GM12801 (cell line): ENCODE data around the gene CHI3L2.

Experiments used
- TF ChIP-seq, protein P1 (sequence below): IDR thresholded peaks from one replicate; pipeline ENCODE4 v1.5.1; 2011; ENCODE audit warnings: control low read depth; ENCODE audit not compliant: insufficient read length; ENCODE audit errors: extremely low read depth

The CHI3L2 gene

DNA sequence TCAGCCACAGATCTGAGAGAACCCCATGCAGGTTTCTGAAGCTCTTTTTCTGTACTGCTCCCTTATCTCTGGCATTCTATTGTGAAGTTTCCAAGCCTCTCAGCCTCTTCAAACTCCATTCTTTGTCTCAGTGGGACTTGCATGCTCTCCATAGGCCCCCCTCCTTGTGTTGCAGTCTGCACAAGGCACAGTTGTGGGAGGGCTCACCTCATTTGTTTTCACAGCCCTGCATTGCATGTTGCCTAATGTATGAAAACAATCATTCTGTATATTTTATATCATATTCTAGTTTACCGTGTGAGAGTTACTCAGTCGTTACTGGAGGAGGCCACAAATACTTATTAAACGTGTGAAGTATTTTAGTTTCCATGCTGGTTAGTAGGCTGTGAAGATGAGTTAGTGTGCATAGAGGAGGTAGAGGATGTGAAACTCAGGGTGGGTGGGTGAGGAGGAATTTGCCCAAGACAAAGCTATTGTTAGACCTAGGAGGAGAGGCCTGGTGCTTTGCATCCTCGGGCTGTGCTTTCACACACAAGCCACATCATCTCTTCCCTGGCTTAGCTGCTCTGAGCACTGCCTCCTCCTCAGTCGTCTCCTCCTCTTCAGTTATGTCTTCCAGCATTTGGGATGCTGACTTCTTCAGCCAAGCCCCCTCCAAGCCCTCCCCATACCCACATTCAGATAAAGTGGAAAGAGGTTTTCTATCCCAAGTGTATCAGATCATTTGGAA, 7.8 kb upstream of the CHI3L2 start:
- TF ChIP-seq, protein P1, sequence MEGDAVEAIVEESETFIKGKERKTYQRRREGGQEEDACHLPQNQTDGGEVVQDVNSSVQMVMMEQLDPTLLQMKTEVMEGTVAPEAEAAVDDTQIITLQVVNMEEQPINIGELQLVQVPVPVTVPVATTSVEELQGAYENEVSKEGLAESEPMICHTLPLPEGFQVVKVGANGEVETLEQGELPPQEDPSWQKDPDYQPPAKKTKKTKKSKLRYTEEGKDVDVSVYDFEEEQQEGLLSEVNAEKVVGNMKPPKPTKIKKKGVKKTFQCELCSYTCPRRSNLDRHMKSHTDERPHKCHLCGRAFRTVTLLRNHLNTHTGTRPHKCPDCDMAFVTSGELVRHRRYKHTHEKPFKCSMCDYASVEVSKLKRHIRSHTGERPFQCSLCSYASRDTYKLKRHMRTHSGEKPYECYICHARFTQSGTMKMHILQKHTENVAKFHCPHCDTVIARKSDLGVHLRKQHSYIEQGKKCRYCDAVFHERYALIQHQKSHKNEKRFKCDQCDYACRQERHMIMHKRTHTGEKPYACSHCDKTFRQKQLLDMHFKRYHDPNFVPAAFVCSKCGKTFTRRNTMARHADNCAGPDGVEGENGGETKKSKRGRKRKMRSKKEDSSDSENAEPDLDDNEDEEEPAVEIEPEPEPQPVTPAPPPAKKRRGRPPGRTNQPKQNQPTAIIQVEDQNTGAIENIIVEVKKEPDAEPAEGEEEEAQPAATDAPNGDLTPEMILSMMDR, result no peak

DNA sequence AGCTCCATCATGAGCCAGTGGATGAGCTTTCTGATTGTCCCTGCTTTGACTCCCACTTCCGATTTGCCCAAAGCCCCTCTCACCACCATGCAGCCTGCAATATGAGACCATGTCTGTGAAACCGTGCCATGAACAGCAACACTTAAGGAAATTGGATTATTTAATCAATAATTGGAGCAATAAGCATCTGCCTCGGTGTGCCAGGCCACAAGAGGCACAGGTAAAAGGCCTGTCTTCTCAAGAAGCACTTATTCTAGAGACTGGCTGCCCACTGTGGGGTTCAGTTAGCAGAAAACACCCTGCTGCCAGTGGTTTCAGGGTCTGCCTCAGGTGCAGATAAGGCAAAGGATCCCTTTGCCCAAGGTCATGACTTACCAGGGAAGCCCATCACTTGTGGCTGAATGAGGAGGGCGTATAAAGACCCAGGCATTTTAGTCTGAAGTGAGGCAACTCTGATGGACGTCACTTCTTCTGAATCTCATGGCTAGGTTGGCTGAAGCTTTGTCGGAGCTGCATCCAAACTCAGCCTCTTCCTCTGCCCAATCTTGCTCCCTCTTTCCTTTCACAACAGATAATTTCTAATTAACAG, 7.1 kb upstream of the CHI3L2 start:
- TF ChIP-seq, protein P1, result no peak

DNA sequence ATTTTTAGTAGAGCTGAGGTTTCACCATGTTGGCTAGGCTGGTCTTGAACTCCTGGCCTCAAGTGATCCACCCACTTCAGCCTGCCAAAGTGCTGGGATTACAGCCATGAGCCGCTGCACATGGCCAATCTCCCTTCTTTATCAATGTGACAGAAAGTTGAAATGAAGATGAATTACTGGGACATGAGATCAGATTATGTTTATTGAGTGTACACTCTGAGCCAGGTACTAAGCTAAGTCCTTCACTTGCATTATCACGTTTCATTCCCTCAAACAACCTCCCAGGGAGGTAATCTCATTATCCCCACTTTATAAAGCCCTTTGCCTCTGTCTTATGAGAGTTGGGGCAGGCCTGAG, 6.3 kb upstream of the CHI3L2 start:
- TF ChIP-seq, protein P1, result no peak

DNA sequence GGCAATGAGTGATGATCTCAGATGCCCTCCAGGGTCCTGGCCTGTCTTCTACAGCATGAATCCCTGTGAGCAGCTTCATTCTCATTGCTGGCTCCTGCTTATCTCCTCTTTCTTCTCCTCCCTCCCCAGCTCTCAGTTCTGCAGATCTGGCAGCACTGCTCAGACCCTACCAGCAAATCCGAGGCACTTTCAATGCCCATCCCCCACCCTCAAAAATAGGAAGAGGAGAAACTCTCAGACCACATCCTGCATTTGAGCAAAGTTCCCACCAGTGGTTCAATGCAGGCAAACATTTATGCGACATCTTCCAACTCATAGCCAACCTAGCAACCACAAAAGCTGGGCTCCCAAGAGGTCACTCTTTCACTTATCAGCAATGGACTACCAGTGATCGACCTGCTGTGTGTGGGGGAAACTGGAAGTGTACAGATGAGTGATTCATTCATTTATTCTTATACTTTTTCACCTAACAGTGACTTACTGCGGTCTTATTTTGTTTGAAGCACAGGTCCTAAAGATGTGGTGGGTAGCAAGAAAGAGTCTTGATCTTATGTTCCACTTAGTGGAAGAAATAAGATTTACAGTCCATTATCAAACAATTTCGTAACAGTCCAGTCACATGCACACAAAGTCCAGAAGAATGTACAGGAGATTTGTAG, 5.8 kb upstream of the CHI3L2 start:
- TF ChIP-seq, protein P1, result no peak

DNA sequence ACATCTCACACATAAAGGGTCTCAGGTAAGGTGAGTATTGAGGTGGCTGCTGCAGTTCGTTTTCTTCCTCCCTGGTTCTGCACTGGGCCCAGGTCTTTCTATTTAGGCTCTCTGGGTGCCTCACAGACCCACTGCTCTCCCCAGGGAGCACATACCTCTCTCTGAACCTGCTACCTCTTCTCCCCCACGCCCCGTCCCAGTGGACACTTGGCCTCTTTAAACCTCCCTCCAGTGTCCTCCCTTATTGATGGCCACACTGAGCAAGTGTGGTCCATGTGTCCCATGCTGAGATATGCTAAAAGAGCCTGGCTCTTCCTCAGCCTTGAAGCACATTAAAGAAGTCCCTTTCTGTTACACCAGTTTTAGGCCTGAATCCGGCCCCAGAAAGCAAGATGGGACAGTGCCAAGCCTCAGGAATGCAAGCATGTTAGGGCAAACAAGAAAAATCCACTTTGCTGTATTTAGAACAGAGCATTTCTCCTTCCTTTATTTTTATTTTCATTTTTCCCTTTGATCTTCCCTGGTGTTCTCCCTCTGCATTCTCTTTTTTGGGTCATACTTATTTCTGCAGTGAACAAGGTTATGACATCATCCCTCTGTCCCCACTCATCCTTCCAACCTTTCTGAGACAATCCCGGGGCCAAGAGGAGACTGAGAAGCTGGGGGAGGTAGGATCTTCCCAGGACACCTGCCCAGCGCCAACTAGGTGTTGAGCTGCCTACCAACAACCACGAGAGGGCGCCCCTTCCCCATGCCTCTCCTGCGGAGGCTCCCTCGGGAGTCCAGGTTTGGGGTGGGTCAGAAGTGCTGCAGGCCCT, 5.0 kb upstream of the CHI3L2 start:
- TF ChIP-seq, protein P1, result no peak

DNA sequence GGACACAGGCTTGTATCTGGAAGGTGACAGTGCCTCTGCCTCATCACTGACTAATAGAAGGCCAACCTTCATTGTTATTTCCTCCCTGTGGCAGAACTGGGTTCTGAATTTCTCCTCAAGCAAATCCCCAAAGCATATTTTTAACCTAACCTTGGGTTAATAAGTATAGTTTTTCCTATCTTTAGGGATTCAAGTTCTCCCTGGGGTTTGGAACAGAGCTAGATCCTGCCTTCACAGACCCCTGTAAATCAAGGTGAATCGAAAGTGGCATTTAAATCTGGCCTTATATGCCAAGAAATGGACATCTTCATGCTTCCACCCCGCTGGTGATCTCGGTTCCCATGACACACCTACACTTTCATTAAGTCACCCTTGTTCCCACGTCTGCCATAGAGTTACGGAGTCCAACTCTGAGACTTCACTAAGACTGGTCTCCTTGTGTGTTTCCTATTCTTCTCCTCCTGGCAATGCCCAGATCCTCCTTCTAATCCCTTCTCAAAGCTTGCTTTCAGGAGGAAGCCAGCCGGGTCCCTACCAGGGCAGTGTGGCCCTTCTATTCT, 4.3 kb upstream of the CHI3L2 start:
- TF ChIP-seq, protein P1, result no peak

DNA sequence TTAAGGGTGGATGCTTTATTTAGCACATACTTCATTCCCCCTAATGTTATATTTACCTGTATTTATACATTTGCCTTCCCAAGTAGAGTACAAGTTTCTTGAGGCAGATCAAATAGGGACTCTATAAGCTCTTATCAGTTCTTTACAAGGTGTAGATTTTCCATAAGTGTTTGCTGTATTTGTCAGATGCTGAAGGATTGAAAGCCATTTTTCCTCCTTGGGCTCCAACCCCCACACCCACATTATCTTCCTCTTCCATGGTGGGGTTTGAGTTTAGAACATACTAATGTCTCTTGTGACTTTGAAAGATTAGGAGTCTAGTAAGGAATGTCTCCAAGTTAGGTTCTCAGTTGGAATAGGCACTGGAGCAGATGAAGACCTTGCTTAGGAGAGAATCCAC, 2.4 kb upstream of the CHI3L2 start:
- TF ChIP-seq, protein P1, result no peak
